Vein endothelial cell (primary cell): ENCODE measurements around the gene HNRNPD. TPM values are rescaled to one million over a fixed set of nuclear protein-coding genes. Genes with fewer than 3 reads are reported as not detected.

Experiments used
- small RNA-seq: library from RNA; depleted of rRNA; stranded (forward); fragments of <200 nt; gene quantifications from one replicate; pipeline ENCODE3, GENCODE V24; 2012
- total RNA-seq: library from RNA; depleted of rRNA; stranded (reverse); fragments of >200 nt; gene quantifications from 2 replicates; pipeline ENCODE4 v1.2.3, GENCODE V29; 2012

The HNRNPD gene, protein sequence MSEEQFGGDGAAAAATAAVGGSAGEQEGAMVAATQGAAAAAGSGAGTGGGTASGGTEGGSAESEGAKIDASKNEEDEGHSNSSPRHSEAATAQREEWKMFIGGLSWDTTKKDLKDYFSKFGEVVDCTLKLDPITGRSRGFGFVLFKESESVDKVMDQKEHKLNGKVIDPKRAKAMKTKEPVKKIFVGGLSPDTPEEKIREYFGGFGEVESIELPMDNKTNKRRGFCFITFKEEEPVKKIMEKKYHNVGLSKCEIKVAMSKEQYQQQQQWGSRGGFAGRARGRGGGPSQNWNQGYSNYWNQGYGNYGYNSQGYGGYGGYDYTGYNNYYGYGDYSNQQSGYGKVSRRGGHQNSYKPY
- 25.5 and 37.1 TPM in 2 replicates for total RNA-seq

DNA sequence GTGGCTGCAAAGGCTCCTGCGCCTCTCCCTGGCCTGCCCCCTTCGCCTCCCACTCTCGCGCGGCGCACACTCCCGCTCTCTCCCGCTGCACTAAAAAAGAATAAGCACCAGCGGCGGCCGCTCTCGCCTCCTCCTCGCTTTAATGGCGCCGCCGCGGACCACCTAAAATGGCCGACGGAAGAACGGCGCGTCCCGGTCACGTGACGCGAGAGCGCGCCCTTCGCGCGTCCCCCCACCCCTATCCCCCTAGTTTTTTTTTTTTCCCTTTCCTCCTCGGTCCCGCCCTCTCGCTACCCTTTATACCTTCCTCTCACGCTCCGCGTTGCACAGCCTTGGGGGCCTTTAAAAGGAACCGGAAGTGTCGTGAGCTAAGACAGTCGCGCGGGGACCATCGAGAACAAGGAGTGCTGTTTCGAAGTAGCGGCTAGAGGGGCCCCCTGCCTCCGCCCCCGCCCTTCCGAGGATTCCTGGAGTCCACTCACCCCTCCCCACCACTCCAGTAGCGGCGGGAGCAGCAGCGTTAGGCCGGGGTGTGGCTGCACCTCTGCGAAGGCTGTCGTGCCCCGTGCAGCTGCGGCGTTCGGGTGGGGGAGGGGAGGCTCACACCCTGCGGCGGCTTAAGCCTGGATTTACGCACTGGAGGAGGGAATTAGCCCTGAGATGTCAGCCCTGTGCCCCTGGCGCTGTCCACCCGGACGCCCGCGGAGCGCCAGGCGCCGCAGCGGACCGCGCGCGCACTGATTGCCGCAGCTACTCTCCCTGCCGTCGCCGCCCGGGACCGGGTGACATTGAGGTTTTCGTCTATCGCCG lies at the start of gene HNRNPD:
Gene HNRNPD, minus strand, starts transcription at position 176 of the 810 bp plus-strand sequence. CDS start 313 bp downstream, outside the sequence.

Small RNAs within 50 kb of the gene (small RNA-seq; reads per million reads assigned to genes)
- gene RF00150, result not detected

Other genes starting within 250 kb of the HNRNPD start
- 107 and 211 TPM in 2 replicates for gene HNRNPDL, start 56.5 kb upstream of the HNRNPD start, total RNA-seq
- gene ENOPH1, start 56.6 kb upstream of the HNRNPD start, total RNA-seq, result 39.5 and 43.9 TPM in 2 replicates
- gene TMEM150C, start 188.0 kb upstream of the HNRNPD start, total RNA-seq, result 5.6 and 5.9 TPM in 2 replicates